SK-N-MC (cell line): ENCODE measurements around the gene PLXNA2.

Experiments
- EZH2 ChIP-seq: fragments of 200-600 bp; sonication (generic); IDR thresholded peaks from one replicate; pipeline ENCODE4 v1.6.1; 2017; ENCODE audit warnings: antibody characterized with exemption
- FOXP2 ChIP-seq: optimal IDR thresholded peaks from 2 replicates; pipeline ENCODE3; 2011; ENCODE audit warnings: mild to moderate bottlenecking, moderate library complexity; ENCODE audit not compliant: insufficient read depth; ENCODE audit errors: extremely low read length, control extremely low read depth
- POLR2AphosphoS5 ChIP-seq: IDR thresholded peaks from 2 replicates; pipeline ENCODE4 v1.6.1; 2012; ENCODE audit warnings: mild to moderate bottlenecking, low read depth, low read length, borderline replicate concordance

DNA sequence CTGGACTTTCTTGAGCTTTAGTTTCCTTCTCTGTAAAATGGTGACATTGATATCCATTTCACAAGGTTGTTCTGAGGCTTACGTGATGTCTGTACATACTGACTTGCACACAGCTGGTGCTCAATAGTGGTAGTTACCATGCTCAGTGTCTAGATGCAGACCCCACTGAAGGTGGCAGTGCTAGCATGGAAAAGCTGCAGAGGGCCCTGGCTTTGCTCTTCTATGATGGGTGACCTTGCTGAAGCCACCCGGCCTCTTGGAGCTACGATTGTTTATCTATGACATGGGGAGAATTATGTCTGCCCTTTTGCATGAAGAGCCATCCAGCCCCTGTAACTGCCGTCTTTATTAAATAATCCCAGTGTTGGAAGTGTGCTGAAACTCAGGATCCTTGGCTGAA lies 131.8 kb downstream of the PLXNA2 start:
- TF ChIP-seq POLR2AphosphoS5 (no peak), EZH2 (no peak), FOXP2 (no peak)
